SK-N-MC (cell line): ENCODE results near the gene CBY1.

Source experiments
- EZH2 ChIP-seq: fragments of 200-600 bp; sonication (generic); IDR thresholded peaks from one replicate; pipeline ENCODE4 v1.6.1; 2017; ENCODE audit warnings: antibody characterized with exemption
- FOXP2 ChIP-seq: optimal IDR thresholded peaks from 2 replicates; pipeline ENCODE3; 2011; ENCODE audit warnings: mild to moderate bottlenecking, moderate library complexity; ENCODE audit not compliant: insufficient read depth; ENCODE audit errors: extremely low read length, control extremely low read depth
- POLR2AphosphoS5 ChIP-seq: IDR thresholded peaks from 2 replicates; pipeline ENCODE4 v1.6.1; 2012; ENCODE audit warnings: mild to moderate bottlenecking, low read depth, low read length, borderline replicate concordance

DNA sequence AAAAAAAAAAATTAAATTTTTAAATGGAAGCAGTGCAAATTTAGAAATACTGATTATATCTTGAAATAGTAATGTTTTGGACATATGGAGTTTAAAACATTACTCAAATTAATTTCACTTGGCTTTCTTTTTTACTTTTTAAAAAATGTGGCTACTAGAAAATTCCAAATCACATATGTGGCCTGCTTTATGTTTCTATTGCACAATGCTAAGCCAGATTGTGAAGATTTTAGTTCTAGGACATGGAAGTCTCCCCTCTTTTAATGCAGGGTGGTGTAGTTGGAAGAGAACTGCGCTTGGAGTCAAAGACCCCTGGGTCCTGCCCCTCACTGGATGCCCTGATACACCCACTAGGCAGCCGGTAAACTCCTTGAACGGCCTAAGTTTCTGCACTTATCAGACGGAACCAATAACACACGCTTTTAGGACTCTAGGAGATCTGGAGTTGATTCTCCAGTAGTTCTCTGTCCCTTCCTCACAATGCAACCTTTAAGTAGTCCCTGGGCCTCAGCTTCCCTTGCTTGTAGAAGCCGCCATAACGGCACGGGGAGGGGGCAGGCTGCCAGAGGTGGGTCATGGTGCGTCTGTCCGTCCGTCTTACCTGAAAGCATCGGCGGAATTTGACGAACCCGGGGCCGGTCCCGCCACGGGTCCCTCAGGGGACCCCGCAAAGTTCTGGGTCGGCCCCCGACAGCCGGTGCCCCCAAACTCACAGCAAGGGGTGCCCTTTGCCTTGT is 751 bp upstream of the CBY1 start:
- TF ChIP-seq POLR2AphosphoS5 (no peak), EZH2 (no peak), FOXP2 (no peak)
